Measurements from ENCODE around the gene DMPK. TPM values are rescaled to one million over a fixed set of nuclear protein-coding genes. Genes with fewer than 3 reads are reported as not detected.
A peak's percentile ranks its signal among the peaks of the same experiment; 100 is the strongest.
"Not testable (repeated sequence)": the region's sequence is repeated elsewhere in the genome, so short reads cannot be mapped to it uniquely, and the experiment has no call there.

Gene DMPK
- total and polyA plus RNA-seq, 4 experiments from 2014 or later = 1.3 to 32.9 (median 30.8) TPM; not detected in 1

GRCh38 chr19:45804140-45804958 is 22.1 kb upstream of the DMPK start:
- no peaks in the 10 kb centered on the region for H3K36me3 Mint-ChIP-seq
- H3K4me3 ChIP-seq (ENCODE audit: low read length in 2 of 2) = no peak overlapping the region
- no peak for DNase-seq
- no peaks in the 10 kb centered on the region for H3K36me3 ChIP-seq (ENCODE audit: insufficient read depth, low read length)
- peaks cover 3 to 6% of the 10 kb centered on the region in 2 donors for H3K27me3 Mint-ChIP-seq
- H3K9me3 Mint-ChIP-seq = no peaks in the 10 kb centered on the region
- no peak overlapping the region for H3K4me3 Mint-ChIP-seq
- intact Hi-C loops (cut with micrococcal nuclease) = no loop called here
- H3K27ac Mint-ChIP-seq = no peak overlapping the region
- H3K27ac ChIP-seq (ENCODE audit: low read depth, low read length) = no peak overlapping the region
- POLR2A ChIA-PET (ENCODE audit: partially characterized antibody) = no interaction called here
- no peaks in the 10 kb centered on the region for H3K4me1 Mint-ChIP-seq
- no peaks in the 10 kb centered on the region for H3K9me3 ChIP-seq (ENCODE audit: control insufficient read depth in 1 of 2, low read length in 2 of 2)
- no peaks in the 10 kb centered on the region for H3K4me1 ChIP-seq (ENCODE audit: insufficient read depth, low read length)
- peaks cover under 1% of the 10 kb centered on the region for H3K27me3 ChIP-seq (ENCODE audit: insufficient read depth, low read length)
- CTCF ChIA-PET (ENCODE audit: partially characterized antibody) = interaction anchor here (0.6 to 12.2 kb wide), 3 partner anchors 13 to 36 kb away, joined by 3 to 238 read pairs (median 11); partner anchors contain the start of gene SIX5

- no peaks in the 10 kb centered on the region for H3K36me3 Mint-ChIP-seq
- Histone ChIP-seq H3K27ac (ENCODE audit: low read depth, low read length) (no peak overlapping the region), H3K9me3 (ENCODE audit: control insufficient read depth in 1 of 2, low read length in 2 of 2) (no peaks in the 10 kb centered on the region), H3K27me3 (ENCODE audit: insufficient read depth, low read length) (peaks cover 3% of the 10 kb centered on the region), H3K4me3 (ENCODE audit: low read length in 2 of 2) (no peak overlapping the region), H3K4me1 (ENCODE audit: insufficient read depth, low read length) (peaks cover 4% of the 10 kb centered on the region), H3K36me3 (ENCODE audit: insufficient read depth, low read length) (no peaks in the 10 kb centered on the region)
- ChIA-PET POLR2A (ENCODE audit: partially characterized antibody) (interaction anchor here (4.2 kb wide), 1 partner anchor 31 kb away, joined by 84 read pairs; the partner anchor contains the start of gene SIX5), CTCF (ENCODE audit: partially characterized antibody) (interaction anchor here (1.2 to 12.2 kb wide), 4 partner anchors 11 to 33 kb away, joined by 3 to 238 read pairs (median 4); partner anchors contain the start of genes RSPH6A and SIX5)
- intact Hi-C loops (cut with micrococcal nuclease) = no loop called here
- H3K4me3 Mint-ChIP-seq = no peak overlapping the region
- H3K27ac Mint-ChIP-seq = no peak overlapping the region
- peaks cover 0 to 6% (median 4%) of the 10 kb centered on the region in 4 donors for H3K4me1 Mint-ChIP-seq
- H3K27me3 Mint-ChIP-seq = peaks cover 8 to 12% of the 10 kb centered on the region in 2 donors
- DNase-seq = no peak
- H3K9me3 Mint-ChIP-seq = no peaks in the 10 kb centered on the region
Measured at GRCh38 chr19:45801603-45802175, 19.4 kb upstream of the DMPK start.

DNA sequence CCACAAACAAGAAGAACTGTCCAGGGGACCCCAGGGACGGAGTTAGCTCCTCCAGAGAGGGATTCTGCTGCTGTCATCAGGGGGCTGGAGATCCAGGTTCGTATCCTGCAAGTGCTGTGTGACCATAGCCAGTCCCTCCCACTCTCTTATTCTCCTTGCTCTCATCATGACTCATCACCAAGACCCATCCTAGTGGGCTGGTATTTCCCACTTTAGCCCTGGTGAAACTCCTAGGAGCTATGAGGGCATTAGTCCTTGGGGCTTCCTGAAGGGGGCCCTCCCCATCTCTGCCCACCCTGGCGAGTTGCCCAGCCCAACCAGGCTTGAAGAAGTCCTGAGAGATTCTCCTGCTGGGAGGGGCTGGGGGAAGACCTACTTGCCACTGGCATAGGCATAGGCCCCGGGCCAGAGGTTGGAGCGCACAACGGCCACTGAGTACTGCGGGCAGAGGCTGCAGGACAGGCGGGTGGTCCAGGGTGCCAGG is 17.8 kb upstream of the DMPK start:
- no peak overlapping the region for H3K27ac ChIP-seq (ENCODE audit: low read depth, low read length)
- Mint-ChIP-seq H3K27ac (no peak overlapping the region), H3K9me3 (no peaks in the 10 kb centered on the region), H3K36me3 (no peaks in the 10 kb centered on the region), H3K27me3 (peaks cover 11 to 15% of the 10 kb centered on the region in 2 donors), H3K4me1 (peaks cover 0 to 6% (median 4%) of the 10 kb centered on the region in 4 donors), H3K4me3 (no peak overlapping the region)
- no peaks in the 10 kb centered on the region for H3K36me3 ChIP-seq (ENCODE audit: insufficient read depth, low read length)
- intact Hi-C loops (cut with micrococcal nuclease) = no loop called here
- H3K27me3 ChIP-seq (ENCODE audit: insufficient read depth, low read length) = peaks cover 3% of the 10 kb centered on the region
- H3K4me3 ChIP-seq (ENCODE audit: low read length in 2 of 2) = no peak overlapping the region
- ChIA-PET CTCF (ENCODE audit: partially characterized antibody) (interaction anchor here (0.6 to 12.2 kb wide), 14 partner anchors 9 to 82 kb away, joined by 3 to 238 read pairs (median 5); partner anchors contain the start of genes FBXO46 and SIX5), POLR2A (ENCODE audit: partially characterized antibody) (interaction anchor here (1.1 to 4.2 kb wide), 2 partner anchors 15 to 30 kb away, joined by 3 to 84 read pairs; partner anchors contain the start of gene SIX5)
- H3K4me1 ChIP-seq (ENCODE audit: insufficient read depth, low read length) = peaks cover 4% of the 10 kb centered on the region
- H3K9me3 ChIP-seq (ENCODE audit: control insufficient read depth in 1 of 2, low read length in 2 of 2) = no peaks in the 10 kb centered on the region
- DNase-seq = no peak

DNA sequence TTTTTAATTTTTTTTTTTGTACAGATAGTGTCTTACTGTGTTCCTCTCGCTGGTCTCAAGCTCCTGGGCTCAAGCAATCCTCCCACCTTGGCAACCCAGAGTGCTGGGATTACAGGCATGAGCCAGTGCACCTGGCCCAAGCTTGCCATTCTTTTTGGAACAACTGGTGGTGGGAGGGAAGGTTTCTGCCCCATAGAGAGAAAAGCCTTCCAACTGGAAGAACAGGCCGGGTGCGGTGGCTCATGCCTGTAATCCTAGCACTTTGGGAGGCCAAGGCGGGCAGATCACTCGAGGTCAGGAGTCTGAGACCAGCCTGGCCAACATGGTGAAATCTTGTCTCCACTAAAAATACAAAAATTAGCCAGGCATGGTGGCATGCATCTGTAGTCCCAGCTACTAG is 17.3 kb upstream of the DMPK start:
- H3K27ac ChIP-seq (ENCODE audit: low read depth, low read length); H3K27ac Mint-ChIP-seq; H3K36me3 Mint-ChIP-seq; H3K4me3 ChIP-seq (ENCODE audit: low read length in 2 of 2); H3K36me3 ChIP-seq (ENCODE audit: insufficient read depth, low read length); H3K4me1 ChIP-seq (ENCODE audit: insufficient read depth, low read length); H3K4me3 Mint-ChIP-seq; H3K9me3 Mint-ChIP-seq; H3K9me3 ChIP-seq (ENCODE audit: control insufficient read depth in 1 of 2, low read length in 2 of 2); H3K27me3 ChIP-seq (ENCODE audit: insufficient read depth, low read length); DNase-seq: not testable (repeated sequence)
- ChIA-PET CTCF (ENCODE audit: partially characterized antibody) (interaction anchor here (0.6 to 12.2 kb wide), 24 partner anchors 9 to 122 kb away, joined by 3 to 238 read pairs (median 4); partner anchors contain the start of genes FBXO46, MYPOP and SIX5), POLR2A (ENCODE audit: partially characterized antibody) (interaction anchor here (0.8 to 4.2 kb wide), 5 partner anchors 15 to 29 kb away, joined by 3 to 84 read pairs (median 3); partner anchors contain the start of gene SIX5)
- Mint-ChIP-seq H3K4me1 (peaks cover 4 to 10% (median 5%) of the 10 kb centered on the region in 4 donors), H3K27me3 (peaks cover 13 to 20% of the 10 kb centered on the region in 2 donors)
- intact Hi-C loops (cut with micrococcal nuclease) = loop anchor here (1.0 to 10.0 kb wide), 2 partner anchors 29 to 195 kb away; partner anchors contain the start of gene CCDC61

GRCh38 chr19:45798995-45799517 is 16.8 kb upstream of the DMPK start:
- Mint-ChIP-seq H3K27me3 (peaks cover 13 to 20% of the 10 kb centered on the region in 2 donors), H3K9me3 (no peaks in the 10 kb centered on the region), H3K36me3 (no peaks in the 10 kb centered on the region), H3K4me3 (no peak overlapping the region), H3K27ac (peak overlapping the region in 1 of 7 donors; percentile 71), H3K4me1 (peaks cover 4 to 12% (median 6%) of the 10 kb centered on the region in 4 donors)
- CTCF ChIA-PET (ENCODE audit: partially characterized antibody) = interaction anchor here (0.9 to 12.2 kb wide), 24 partner anchors 8 to 121 kb away, joined by 3 to 238 read pairs (median 4); partner anchors contain the start of genes FBXO46, MYPOP and SIX5
- peak in 4 of 5 donors; percentile 57 to 65 (median 59) for DNase-seq
- H3K9me3 ChIP-seq (ENCODE audit: control insufficient read depth in 1 of 2, low read length in 2 of 2) = no peaks in the 10 kb centered on the region
- peaks cover 4% of the 10 kb centered on the region for H3K4me1 ChIP-seq (ENCODE audit: insufficient read depth, low read length)
- intact Hi-C loops (cut with micrococcal nuclease) = loop anchor here (1.0 to 10.0 kb wide), 2 partner anchors 29 to 196 kb away; partner anchors contain the start of gene CCDC61
- POLR2A ChIA-PET (ENCODE audit: partially characterized antibody) = interaction anchor here (0.8 to 4.2 kb wide), 4 partner anchors 16 to 29 kb away, joined by 3 to 84 read pairs (median 3); partner anchors contain the start of gene SIX5
- H3K4me3 ChIP-seq (ENCODE audit: low read length in 2 of 2) = no peak overlapping the region
- H3K27ac ChIP-seq (ENCODE audit: low read depth, low read length) = no peak overlapping the region
- peaks cover 7% of the 10 kb centered on the region for H3K27me3 ChIP-seq (ENCODE audit: insufficient read depth, low read length)
- H3K36me3 ChIP-seq (ENCODE audit: insufficient read depth, low read length) = no peaks in the 10 kb centered on the region

GRCh38 chr19:45794627-45795026 is 12.3 kb upstream of the DMPK start:
- Histone ChIP-seq H3K27me3 (ENCODE audit: insufficient read depth, low read length) (peaks cover 7% of the 10 kb centered on the region), H3K27ac (ENCODE audit: low read depth, low read length) (no peak overlapping the region), H3K4me1 (ENCODE audit: insufficient read depth, low read length) (peaks cover 36% of the 10 kb centered on the region), H3K9me3 (ENCODE audit: control insufficient read depth in 1 of 2, low read length in 2 of 2) (no peaks in the 10 kb centered on the region), H3K4me3 (ENCODE audit: low read length in 2 of 2) (no peak overlapping the region), H3K36me3 (ENCODE audit: insufficient read depth, low read length) (no peaks in the 10 kb centered on the region)
- Mint-ChIP-seq H3K9me3 (no peaks in the 10 kb centered on the region), H3K27me3 (peaks cover 12 to 24% of the 10 kb centered on the region in 2 donors), H3K4me1 (peaks cover 30 to 44% (median 34%) of the 10 kb centered on the region in 4 donors), H3K4me3 (peak overlapping the region in 6 of 8 donors; percentile 1 to 54 (median 34)), H3K36me3 (peaks cover 0 to 16% of the 10 kb centered on the region in 2 donors), H3K27ac (peak overlapping the region in 3 of 7 donors; percentile 13 to 93 (median 73))
- ChIA-PET CTCF (ENCODE audit: partially characterized antibody) (interaction anchor here (1.1 to 12.2 kb wide), 2 partner anchors 26 to 79 kb away, joined by 3 to 238 read pairs; partner anchors contain the start of gene SIX5), POLR2A (ENCODE audit: partially characterized antibody) (interaction anchor here (1.2 to 1.6 kb wide), 2 partner anchors 25 to 65 kb away, joined by 3 to 8 read pairs; no protein-coding TSS in a partner anchor)
- no peak for DNase-seq
- intact Hi-C loops (cut with micrococcal nuclease) = loop anchor here (10.0 kb wide), 1 partner anchor 200 kb away; the partner anchor contains the start of gene CCDC61

All from CD4-positive, alpha-beta memory T cell (primary cell).